CD4-positive, alpha-beta T cell treated with Interleukin-1 beta for 1 hour (primary cell): ENCODE results near the gene NPRL2.

Experiments used
- DNase-seq, 2 donors: peaks; one replicate each; pipeline ENCODE4 v3.0.0-alpha.2; 2020 to 2022

The NPRL2 gene

GRCh38 chr3:50350527-50351322 lies at the start of gene NPRL2, which contains the start of gene CYB561D2:
Gene NPRL2 (minus strand): TSS chr3:50350775. CDS start chr3:50350652, 123 bp downstream.
Gene CYB561D2 (plus strand): TSS chr3:50350862. CDS start chr3:50351434, 572 bp downstream.
- peak; percentile 98 to 99 for DNase-seq

GRCh38 chr3:50396502-50396901 lies 45.9 kb upstream of the NPRL2 start:
- no peak for DNase-seq

- DNase-seq: peak in 1 of 2 donors; percentile 49
Measured at GRCh38 chr3:50395070-50395860, 44.7 kb upstream of the NPRL2 start.

- DNase-seq: no peak
Measured at GRCh38 chr3:50393061-50393460, 42.5 kb upstream of the NPRL2 start.

GRCh38 chr3:50392101-50392715 lies 41.6 kb upstream of the NPRL2 start:
- DNase-seq: no peak

GRCh38 chr3:50390508-50391224 lies 40.1 kb upstream of the NPRL2 start:
- no peak for DNase-seq

GRCh38 chr3:50389414-50389767 lies 38.8 kb upstream of the NPRL2 start:
- no peak for DNase-seq

GRCh38 chr3:50388720-50389413 lies 38.3 kb upstream of the NPRL2 start:
- DNase-seq: no peak

- DNase-seq: no peak
Measured at GRCh38 chr3:50388016-50388719, 37.6 kb upstream of the NPRL2 start.

GRCh38 chr3:50385754-50386153 lies 35.2 kb upstream of the NPRL2 start:
- no peak for DNase-seq

- DNase-seq: no peak
Measured at GRCh38 chr3:50383750-50384149, 33.2 kb upstream of the NPRL2 start.

- DNase-seq: no peak
Measured at GRCh38 chr3:50382722-50383121, 32.1 kb upstream of the NPRL2 start.

GRCh38 chr3:50381383-50381782 lies 30.8 kb upstream of the NPRL2 start:
- no peak for DNase-seq

GRCh38 chr3:50380405-50381085 lies 30.0 kb upstream of the NPRL2 start:
- DNase-seq: no peak

- DNase-seq: no peak
Measured at GRCh38 chr3:50378757-50379156, 28.2 kb upstream of the NPRL2 start.

- no peak for DNase-seq
Measured at GRCh38 chr3:50378024-50378423, 27.4 kb upstream of the NPRL2 start.

- DNase-seq: no peak
Measured at GRCh38 chr3:50375258-50375931, 24.8 kb upstream of the NPRL2 start.

- no peak for DNase-seq
Measured at GRCh38 chr3:50374363-50375257, 24.0 kb upstream of the NPRL2 start.
